Measurements from ENCODE around the gene CDH24.

Gene CDH24

GRCh38 chr14:23066368-23066767 is 9.0 kb upstream of the CDH24 start:
- DNase-seq (ENCODE audit: low spot score): no peak

DNA sequence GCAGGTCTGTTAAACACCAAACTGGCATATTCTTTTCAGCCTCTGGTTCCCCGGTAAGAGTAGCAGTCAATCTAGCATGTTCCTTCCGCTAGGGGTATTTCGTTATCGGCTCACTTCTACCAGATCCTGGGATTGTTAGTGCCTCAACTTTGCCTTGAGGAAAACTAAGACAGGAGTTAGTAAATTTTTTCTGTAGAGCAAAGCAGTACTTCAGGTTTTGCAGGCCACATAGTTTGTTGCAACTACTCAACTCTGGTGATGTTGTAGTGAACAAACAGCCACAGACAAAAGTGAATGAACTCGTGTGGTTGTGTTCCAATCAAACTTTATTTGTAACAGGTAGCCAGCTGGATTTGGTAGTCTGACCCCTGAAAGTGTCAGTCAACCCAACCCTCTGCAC is 6.3 kb upstream of the CDH24 start:
- DNase-seq (ENCODE audit: low spot score): no peak

- DNase-seq (ENCODE audit: low spot score): no peak
These were observed 4.7 kb upstream of the CDH24 start for GRCh38 chr14:23062002-23062401.

- DNase-seq (ENCODE audit: low spot score): no peak
These were observed 3.4 kb upstream of the CDH24 start for GRCh38 chr14:23060536-23061260.

- DNase-seq (ENCODE audit: low spot score): no peak
These were observed 1.6 kb upstream of the CDH24 start for GRCh38 chr14:23058654-23059504.

DNA sequence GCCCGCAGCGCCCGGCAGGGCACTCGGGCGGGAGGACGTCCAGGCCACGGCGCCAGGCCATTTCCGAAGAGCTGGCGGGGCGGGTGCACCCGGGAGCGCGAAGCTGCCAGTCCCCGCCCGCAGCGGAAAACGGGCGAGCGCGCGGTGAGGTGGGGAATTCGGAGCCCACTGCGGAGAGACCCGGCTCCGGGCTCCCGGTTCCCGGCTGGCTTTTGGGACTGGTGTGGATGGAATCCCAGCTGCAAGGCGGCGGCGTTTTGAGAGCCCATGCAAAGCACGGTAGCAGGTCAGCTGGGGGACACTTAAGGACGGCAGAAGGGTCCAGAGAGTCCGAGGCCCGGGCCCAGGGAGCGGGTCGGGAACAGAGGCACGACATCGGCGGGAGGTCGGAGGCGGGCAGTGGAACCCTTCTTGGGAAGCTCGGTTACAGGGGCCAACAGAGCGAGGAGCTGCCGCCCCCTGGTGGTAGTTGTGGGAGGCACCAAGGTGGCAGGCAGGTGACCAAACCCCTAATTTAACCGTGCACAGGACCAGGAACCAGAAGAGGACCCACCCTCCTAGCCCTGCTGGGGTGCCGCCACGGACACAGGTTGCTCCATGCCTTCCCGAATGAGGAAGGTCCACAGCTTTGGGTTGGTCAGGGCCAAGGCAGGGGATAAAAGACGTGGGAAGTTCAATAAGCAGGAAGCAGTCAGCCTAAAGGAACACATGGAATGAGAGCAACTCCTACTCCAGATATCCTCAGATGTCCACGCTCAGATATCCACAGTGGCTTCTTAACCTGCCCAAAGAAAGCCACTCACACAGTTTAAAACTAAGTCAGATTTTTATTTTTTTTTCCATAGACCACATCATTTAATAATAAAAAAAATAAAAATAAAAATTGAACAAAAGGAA is 685 bp upstream of the CDH24 start:
- DNase-seq (ENCODE audit: low spot score): peak; percentile 96

DNA sequence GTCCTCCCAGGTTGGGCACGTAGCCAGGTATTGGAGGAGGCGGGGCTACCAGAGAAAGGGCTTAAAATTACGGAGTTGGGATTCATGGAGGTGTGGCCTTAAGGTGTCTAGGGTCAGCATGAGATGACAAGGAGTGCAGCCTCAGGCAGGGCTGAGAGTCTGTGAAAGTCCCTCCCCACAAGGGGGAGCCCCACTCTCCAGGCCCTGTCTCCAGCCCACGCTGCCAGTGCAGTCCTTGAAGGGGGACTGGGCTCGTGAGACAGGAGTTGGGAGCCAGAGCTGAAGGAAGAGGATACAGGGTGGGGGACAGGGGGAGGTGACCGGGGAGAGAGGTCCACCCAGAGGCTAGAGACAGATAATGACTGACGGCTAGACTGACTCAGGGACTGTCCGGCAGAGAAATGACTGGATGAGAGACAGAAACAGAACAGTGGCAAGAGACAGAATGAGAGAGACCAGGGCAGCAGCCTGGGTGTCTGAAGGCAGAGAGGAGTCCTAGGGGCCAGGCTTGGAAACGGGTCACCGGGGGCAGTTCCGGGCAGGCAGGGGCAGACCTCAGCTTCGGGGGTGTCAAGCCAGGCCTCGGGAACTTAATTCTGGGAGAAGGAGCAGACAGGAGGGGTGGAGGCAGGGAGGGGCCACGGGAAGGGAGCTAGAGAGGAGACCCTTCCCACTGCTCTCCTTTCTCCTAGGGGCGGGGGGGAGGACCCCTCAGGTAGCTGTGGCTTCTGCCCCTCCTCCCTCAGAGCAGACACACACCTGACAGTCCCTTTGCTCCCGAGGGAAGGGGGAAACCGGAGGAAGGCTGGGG is 970 bp downstream of the CDH24 start:
- peak; percentile 98 for DNase-seq (ENCODE audit: low spot score)

DNA sequence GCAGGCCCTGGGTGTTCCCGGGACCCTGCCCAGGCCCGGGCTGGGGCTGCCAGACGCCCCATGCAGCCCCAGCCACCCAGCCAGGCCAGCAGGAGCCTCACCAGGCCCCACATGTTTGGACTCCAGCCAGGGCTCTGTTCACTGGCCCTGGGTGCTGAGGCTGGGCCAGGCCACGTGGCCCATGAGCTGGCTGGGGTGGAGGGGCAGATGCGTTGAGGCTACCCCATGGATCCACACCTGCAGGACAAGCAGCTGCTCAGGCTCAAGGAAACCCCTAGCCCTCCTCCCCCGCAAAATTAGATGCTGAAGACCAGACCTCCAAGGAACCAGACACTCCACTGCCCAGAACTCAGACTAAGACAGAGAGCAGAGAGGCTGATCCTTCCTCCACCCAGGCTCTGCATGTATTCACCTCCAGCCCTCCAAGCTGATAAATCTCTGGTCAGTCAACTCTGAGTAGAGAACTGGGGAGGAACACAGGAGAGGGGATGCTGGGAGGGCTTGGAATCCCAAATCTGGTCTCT is 1.6 kb downstream of the CDH24 start:
- no peak for DNase-seq (ENCODE audit: low spot score)

DNA sequence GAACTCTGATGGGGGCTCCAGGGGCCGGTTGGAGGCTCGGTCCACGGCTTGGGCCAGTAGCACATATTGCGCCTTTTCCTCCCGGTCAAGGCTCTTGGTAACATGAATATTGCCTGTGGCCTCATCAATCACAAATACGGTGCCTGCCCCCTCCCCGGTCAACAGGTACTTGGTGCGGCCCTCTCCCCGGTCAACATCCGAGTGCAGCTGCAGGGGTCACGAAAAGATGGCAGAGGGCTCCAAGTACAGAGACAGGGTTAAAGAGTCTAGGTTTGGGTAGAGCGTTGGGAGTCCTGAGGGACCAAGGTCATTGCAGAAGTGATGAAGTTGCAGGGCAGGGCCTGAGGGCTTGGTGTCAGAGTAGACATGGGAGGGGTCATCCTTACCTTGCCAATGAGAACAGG is 2.2 kb downstream of the CDH24 start:
- DNase-seq (ENCODE audit: low spot score): no peak

- DNase-seq (ENCODE audit: low spot score): peak; percentile 63
These were observed 3.1 kb downstream of the CDH24 start for GRCh38 chr14:23054000-23054811.

- no peak for DNase-seq (ENCODE audit: low spot score)
These were observed 3.9 kb downstream of the CDH24 start for GRCh38 chr14:23053426-23053825.

- no peak for DNase-seq (ENCODE audit: low spot score)
These were observed 4.6 kb downstream of the CDH24 start for GRCh38 chr14:23052671-23053070.

DNA sequence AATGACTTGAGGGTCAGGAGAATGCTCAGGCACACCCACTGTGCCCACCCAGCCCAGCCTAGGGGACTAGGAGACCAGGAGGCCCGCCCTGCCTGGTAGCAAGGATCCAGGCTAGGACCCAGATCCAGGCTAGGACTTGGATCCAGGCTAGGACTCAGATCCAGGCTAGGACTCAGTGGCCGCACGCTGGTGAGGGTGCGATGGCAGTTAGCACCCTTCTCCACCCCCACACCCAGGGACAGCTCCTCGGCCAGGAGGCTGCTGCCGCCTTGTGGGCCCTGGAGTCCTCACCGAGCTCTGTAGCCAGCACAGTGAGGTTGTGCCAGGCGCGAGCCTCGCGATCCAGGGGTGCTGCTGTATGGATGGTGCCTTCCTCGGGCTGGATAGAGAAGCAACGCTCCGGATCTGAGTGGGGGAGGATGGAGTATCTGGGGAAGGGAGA is 5.1 kb downstream of the CDH24 start:
- DNase-seq (ENCODE audit: low spot score): peak; percentile 48

- DNase-seq (ENCODE audit: low spot score): no peak
These were observed 5.9 kb downstream of the CDH24 start for GRCh38 chr14:23051141-23052057.

GRCh38 chr14:23049011-23049410 is 8.3 kb downstream of the CDH24 start:
- DNase-seq (ENCODE audit: low spot score): no peak

GRCh38 chr14:23047751-23048693 is 9.3 kb downstream of the CDH24 start:
- no peak for DNase-seq (ENCODE audit: low spot score)

DNA sequence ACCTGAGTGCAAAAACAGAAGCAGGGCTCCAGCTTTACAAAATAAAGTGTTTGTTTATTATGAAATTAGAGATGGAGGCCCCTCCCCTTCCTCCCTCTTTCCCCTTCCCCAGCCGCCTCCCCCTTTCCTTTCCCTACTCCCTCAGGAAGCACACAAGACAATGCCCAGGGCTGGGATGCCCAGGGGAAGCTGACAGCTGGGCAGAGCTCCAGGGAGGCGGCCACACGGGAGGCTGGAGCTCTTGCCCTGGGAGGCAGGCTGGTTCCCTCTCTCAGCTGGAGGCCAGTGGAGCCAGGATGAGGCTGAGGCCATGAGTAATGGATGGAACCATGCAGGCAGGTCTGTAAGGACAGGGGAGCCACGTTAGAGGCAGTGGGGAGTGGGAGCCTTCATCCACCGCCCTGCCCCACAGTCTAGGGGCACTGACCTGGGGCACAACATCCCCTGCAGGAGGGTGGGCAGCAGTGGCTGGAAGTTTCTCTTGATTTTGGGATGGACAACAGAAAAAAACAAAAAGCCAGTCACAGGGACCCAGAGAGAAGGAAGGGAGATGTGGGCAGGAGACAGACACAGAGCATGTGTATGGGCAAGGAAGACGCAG is 10.2 kb downstream of the CDH24 start:
- no peak for DNase-seq (ENCODE audit: low spot score)

Data from HuH-7 (cell line).